HepG2 (cell line): ENCODE data around the gene RPSA. TPM values are rescaled to one million over a fixed set of nuclear protein-coding genes. Genes with fewer than 3 reads are reported as not detected.

ENCODE experiments used
- ATAC-seq: fragments of 200-7000 bp; cut with Tn5 transposase; 3 replicates; pipeline ENCODE4 v1.9.1; 2020; ENCODE audit warnings: mild to moderate bottlenecking, moderate library complexity
- BruUV-seq: library from RNA; stranded (reverse); fragments of 400-500 nt; replicated peaks from 2 replicates; lab custom pipeline; 2021; lab: Mats Ljungman, UMichigan
- CTCF ChIA-PET: fragments of 300-600 bp; formaldehyde crosslinking; extraction: SDS; loops from one replicate; lab custom pipeline; 2021; ENCODE audit warnings: low total read pairs, inconsistent platforms, low intra/inter-chr PET ratio; lab: Yijun Ruan, JAX
- POLR2A ChIA-PET: fragments of 350-600 bp; sonication (Branson Sonifier 250); formaldehyde crosslinking; loops from one replicate; lab custom pipeline; 2020; ENCODE audit warnings: antibody characterized with exemption, inconsistent platforms; lab: Yijun Ruan, JAX
- DNase-seq: peaks from one replicate; pipeline ENCODE4 v3.0.0-alpha.2; 2015; ENCODE audit warnings: low spot score
- FAIRE-seq: peaks from 3 replicates; lab custom pipeline; 2011; peaks lifted over from hg19 to GRCh38; lab: Jason Lieb, UNC
- H2AFZ ChIP-seq: one replicate; pipeline ENCODE4 v1.6.1; 2011; ENCODE audit warnings: low read length, inconsistent platforms
- H3K27ac ChIP-seq: fragments of 300-600 bp; 3 replicates; pipeline ENCODE4 v1.8.0; 2011; ENCODE audit warnings: mixed run types, mild to moderate bottlenecking, mixed read lengths, low read length, inconsistent platforms; ENCODE audit not compliant: insufficient read depth; ENCODE audit errors: extremely low read length
- H3K27me3 ChIP-seq, 2 experiments: fragments of 200-600 bp in 1 of 2; 2 replicates in 1 of 2; 3 replicates in 1 of 2; pipeline versions ENCODE4 v1.6.0 to v1.8.0; 2011; ENCODE audit warnings: low read length in 2 of 2, mild to moderate bottlenecking in 2 of 2, moderate library complexity in 2 of 2, inconsistent platforms in 1 of 2; ENCODE audit not compliant: insufficient read depth in 2 of 2, control insufficient read depth in 1 of 2
- H3K36me3 ChIP-seq, 2 experiments: fragments of 200-600 bp in 1 of 2; replicated peaks in 1 of 2; 2 replicates in 1 of 2; 3 replicates in 1 of 2; pipeline versions ENCODE4 v1.5.1 to v1.8.0; 2011; ENCODE audit warnings: low read length in 2 of 2, inconsistent platforms in 1 of 2; ENCODE audit not compliant: insufficient read depth in 2 of 2, control insufficient read depth in 1 of 2
- H3K4me1 ChIP-seq: 2 replicates; pipeline ENCODE4 v1.5.1; 2012; ENCODE audit warnings: low read length, inconsistent platforms; ENCODE audit not compliant: insufficient read depth
- H3K4me2 ChIP-seq: 2 replicates; pipeline ENCODE4 v1.6.0; 2011; ENCODE audit warnings: low read depth, low read length, inconsistent platforms
- H3K4me3 ChIP-seq, 3 experiments: fragments of 200-600 bp in 1 of 3; sonication (generic), shearing (Covaris generic) in 1 of 3; replicated peaks in 1 of 3; 2 replicates each; pipeline ENCODE4 v1.5.1; 2011 to 2016; ENCODE audit warnings: low read length in 3 of 3, inconsistent platforms in 2 of 3, low read depth in 2 of 3, mild to moderate bottlenecking in 2 of 3, control low read depth in 1 of 3, mixed read lengths in 1 of 3; ENCODE audit not compliant: insufficient read depth in 1 of 3
- H3K79me2 ChIP-seq: one replicate; pipeline ENCODE4 v1.6.1; 2011; ENCODE audit warnings: low read length, inconsistent platforms; ENCODE audit not compliant: insufficient read depth
- H3K9ac ChIP-seq: 2 replicates; pipeline ENCODE4 v1.6.0; 2011; ENCODE audit warnings: mild to moderate bottlenecking, low read depth, low read length, inconsistent platforms; ENCODE audit not compliant: insufficient read depth
- H3K9me3 ChIP-seq: 2 replicates; pipeline ENCODE4 v1.5.1; 2012; ENCODE audit warnings: mild to moderate bottlenecking, low read length
- H4K20me1 ChIP-seq: 2 replicates; pipeline ENCODE4 v1.6.0; 2011; ENCODE audit warnings: inconsistent platforms, mild to moderate bottlenecking, low read length, moderate library complexity; ENCODE audit not compliant: insufficient read depth
- EP300 ChIP-seq, 3 experiments: sonication (generic) in 1 of 3; formaldehyde crosslinking in 1 of 3; IDR thresholded peaks; 2 replicates each; pipeline versions ENCODE4 v1.5.1 to v1.6.1; 2011 to 2020; ENCODE audit warnings: low read depth in 2 of 3, low read length in 2 of 3, borderline replicate concordance in 1 of 3, improper control_type of control experiment in 1 of 3, mild to moderate bottlenecking in 1 of 3, missing genetic modification reagents in 1 of 3, moderate library complexity in 1 of 3
- GPBP1L1 ChIP-seq: sonication (generic); formaldehyde crosslinking; IDR thresholded peaks from 2 replicates; pipeline ENCODE4 v1.5.0; 2020; ENCODE audit warnings: mild to moderate bottlenecking, missing genetic modification reagents
- HDAC1 ChIP-seq: sonication (generic); formaldehyde crosslinking; IDR thresholded peaks from 2 replicates; pipeline ENCODE4 v1.5.1; 2020; ENCODE audit warnings: mild to moderate bottlenecking, missing genetic modification reagents
- HNF4A ChIP-seq: sonication (generic); formaldehyde crosslinking; IDR thresholded peaks from 2 replicates; pipeline ENCODE4 v1.4.0; 2020; ENCODE audit warnings: missing genetic modification reagents
- KLF12 ChIP-seq: sonication (generic); formaldehyde crosslinking; IDR thresholded peaks from 2 replicates; pipeline ENCODE4 v1.4.0; 2020; ENCODE audit warnings: missing genetic modification reagents, borderline replicate concordance
- NPAS2 ChIP-seq: sonication (generic); formaldehyde crosslinking; IDR thresholded peaks from 2 replicates; pipeline ENCODE4 v1.8.0; 2022; ENCODE audit warnings: mild to moderate bottlenecking, missing genetic modification reagents, borderline replicate concordance
- ONECUT2 ChIP-seq: sonication (generic); formaldehyde crosslinking; IDR thresholded peaks from 2 replicates; pipeline ENCODE4 v1.4.0; 2020; ENCODE audit warnings: missing genetic modification reagents
- PAXIP1 ChIP-seq: sonication (generic); formaldehyde crosslinking; conservative IDR thresholded peaks from 2 replicates; pipeline ENCODE4 v1.4.0; 2020; ENCODE audit warnings: mild to moderate bottlenecking, missing genetic modification reagents, moderate library complexity
- POLR2AphosphoS2 ChIP-seq: IDR thresholded peaks from 2 replicates; pipeline ENCODE4 v1.6.1; 2011; ENCODE audit warnings: low read depth, low read length, improper control_type of control experiment
- SAP130 ChIP-seq: IDR thresholded peaks from 2 replicates; pipeline ENCODE4 v1.6.1; 2016; ENCODE audit warnings: low read depth
- SKIL ChIP-seq: sonication (generic); formaldehyde crosslinking; IDR thresholded peaks from 2 replicates; pipeline ENCODE4 v1.8.0; 2022; ENCODE audit warnings: missing genetic modification reagents, mild to moderate bottlenecking, moderate library complexity, borderline replicate concordance
- ZNF264 ChIP-seq: sonication (generic); formaldehyde crosslinking; IDR thresholded peaks from 2 replicates; pipeline ENCODE4 v1.4.0; 2020; ENCODE audit warnings: missing genetic modification reagents
- ZNF460 ChIP-seq: sonication (generic); formaldehyde crosslinking; IDR thresholded peaks from 2 replicates; pipeline ENCODE4 v1.5.1; 2020; ENCODE audit warnings: missing genetic modification reagents, mild to moderate bottlenecking, borderline replicate concordance
- ZNF790 ChIP-seq: sonication (generic); formaldehyde crosslinking; IDR thresholded peaks from 2 replicates; pipeline ENCODE4 v1.8.0; 2022; ENCODE audit warnings: missing genetic modification reagents, mild to moderate bottlenecking, borderline replicate concordance
- WGBS: methylation state at CpG from one replicate; pipeline ENCODE4 v1.1.6; 2017; ENCODE audit warnings: low lambda C conversion rate; 5-methylcytosine and 5-hydroxymethylcytosine counted together
- in situ Hi-C: cut with HindIII; loops from 2 replicates; pipeline ENCODE4 v1.10.0; 2017; ENCODE audit warnings: low pct_unique_long_range_greater_than_20kb; ENCODE audit not compliant: extremely low pct_ligation_motif_present
- intact Hi-C: fragments of 100-400 bp; cut with micrococcal nuclease; formaldehyde crosslinking; loops from one replicate; pipeline ENCODE4 v1.10.0; 2022; ENCODE audit not compliant: unreplicated experiment
- polyA plus RNA-seq, 8 experiments: library from polyadenylated mRNA; depleted of rRNA in 3 of 8; stranded (reverse) in 7 of 8; unstranded in 1 of 8; fragments of >200 nt; fragmentation: Illumina TruSeq in 4 of 8; extraction: Trizol in 4 of 8; gene quantifications; 2 replicates each; pipeline versions ENCODE4 v1.2.1 to v1.2.3, GENCODE V29; 2011 to 2016; ENCODE audit warnings: low read depth in 4 of 8, missing spikeins in 1 of 8, mixed read lengths in 1 of 8; ENCODE audit not compliant: insufficient read depth in 1 of 8
- total RNA-seq, 5 experiments: library from RNA; depleted of rRNA; stranded (reverse); fragments of >200 nt; fragmentation: Illumina TruSeq; extraction: Trizol; gene quantifications; 2 replicates each; pipeline ENCODE4 v1.2.3, GENCODE V29; 2016; ENCODE audit warnings: low read depth in 1 of 5

The RPSA gene
- total and polyA plus RNA-seq, 2 of the 13 experiments (the other 11 are each of a cell fraction or from before 2014, with no cell fraction given), result 1,683 to 3,226 TPM

GRCh38 chr3:39378088-39378487 is 28.4 kb upstream of the RPSA start (continued):
- no peak for TF ChIP-seq GPBP1L1 (CRISPR knock-in tag)
- TF ChIP-seq ZNF264 (CRISPR knock-in tag), result no peak
- TF ChIP-seq SKIL (CRISPR knock-in tag), result no peak
- no peak for TF ChIP-seq NPAS2
- no peak for TF ChIP-seq HDAC1
- TF ChIP-seq SAP130 (CRISPR knock-in tag), result 0 out of 2 replicates have a peak, but pooled peaks have one; percentile 20
- TF ChIP-seq KLF12 (CRISPR knock-in tag), result no peak
- no peak for TF ChIP-seq ZNF790 (CRISPR knock-in tag)

GRCh38 chr3:39378957-39379777 is 27.4 kb upstream of the RPSA start:
- Histone ChIP-seq H3K4me1 (peaks cover 22% of the 10 kb centered on the region), H3K27ac (no peak overlapping the region), H3K4me3 (no peak overlapping the region), H3K36me3 (no peaks in the 10 kb centered on the region), H3K9me3 (no peaks in the 10 kb centered on the region), H3K9ac (no peak overlapping the region), H3K27me3 (0 out of 5 replicates have a peak, but pooled peaks cover 0 to 1% of the 10 kb centered on the region in 2 experiments), H3K4me2 (no peak overlapping the region), H4K20me1 (no peaks in the 10 kb centered on the region), H3K79me2 (peaks cover 3% of the 10 kb centered on the region), H2AFZ (no peak overlapping the region)
- DNase-seq (peak; percentile 17), FAIRE-seq (peak; percentile 26), ATAC-seq (no peak)
- CTCF ChIA-PET, result interaction anchor here (1.8 kb wide), 1 partner anchor 189 kb away, joined by 10 read pairs; no protein-coding TSS in a partner anchor
- POLR2A ChIA-PET, result no interaction called here
- in situ Hi-C loops (no loop called here), intact Hi-C loops (loop anchor here (1.0 to 2.0 kb wide), 3 partner anchors 62 to 193 kb away; no protein-coding TSS in a partner anchor)
- BruUV-seq, result no TSS peak
- 62% methylated on average over 10 of the region's 10 CpGs for WGBS
- TF ChIP-seq ZNF460 (CRISPR knock-in tag) (peak; percentile 7; the same call in 1 of the 2 replicates), ONECUT2 (CRISPR knock-in tag) (peak; percentile 56; the same call in 1 of the 2 replicates), PAXIP1 (CRISPR knock-in tag) (peak; percentile 38), POLR2AphosphoS2 (no peak), EP300 (IDR thresholded peaks at IDR 0.05; ENCODE audit: low read depth in 2 of 2, low read length in 2 of 2) (peak in 1 of 2 experiments; percentile 38; a peak in 1 of 4 replicates), EP300 (CRISPR knock-in tag; IDR thresholded peaks at IDR 0.05; ENCODE audit: borderline replicate concordance) (no peak), HNF4A (CRISPR knock-in tag) (peak; percentile 66)
